ENCODE data around the gene TNFRSF19.

The TNFRSF19 gene

DNA sequence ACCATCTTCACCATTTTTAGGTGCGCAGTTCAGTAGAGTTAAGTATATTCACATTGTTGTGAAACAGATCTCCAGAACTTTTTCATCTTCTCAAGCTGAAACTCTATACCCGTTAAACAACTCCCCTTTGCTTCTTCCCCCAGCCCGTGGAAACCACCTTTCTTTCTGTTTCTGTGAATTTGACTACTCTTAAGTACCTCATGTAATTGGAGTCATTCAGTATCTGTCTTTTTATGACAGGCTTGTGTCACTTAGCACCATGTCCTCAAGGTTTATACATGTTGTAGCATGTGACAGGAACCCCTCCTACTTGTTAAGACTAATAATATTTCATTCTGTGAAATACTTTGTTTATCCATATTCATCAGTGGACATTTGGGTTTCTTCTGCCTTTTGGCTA lies 52.8 kb downstream of the TNFRSF19 start:
- POLR2A ChIA-PET = no interaction called here
- no peak for TF ChIP-seq ELF4 (IDR thresholded peaks at IDR 0.05)
- TF ChIP-seq SUZ12 (IDR thresholded peaks at IDR 0.05) = no peak
- no peak for TF ChIP-seq FOXM1 (IDR thresholded peaks at IDR 0.05; ENCODE audit: borderline replicate concordance)
- TF ChIP-seq ZNF384 (IDR thresholded peaks at IDR 0.05) = no peak
- no peak for TF ChIP-seq FOXK2 (IDR thresholded peaks at IDR 0.05)
- TF ChIP-seq FOXA1 (IDR thresholded peaks at IDR 0.05) = no peak
- no peak for TF ChIP-seq ARNT (IDR thresholded peaks at IDR 0.05)
- TF ChIP-seq NFRKB (IDR thresholded peaks at IDR 0.05) = no peak
- no peak for TF ChIP-seq L3MBTL2 (conservative IDR thresholded peaks at IDR 0.05)
- TF ChIP-seq SP1 (IDR thresholded peaks at IDR 0.05) = no peak
- no peak for TF ChIP-seq CTBP1 (IDR thresholded peaks at IDR 0.05; ENCODE audit: borderline replicate concordance)
- TF ChIP-seq TARDBP (IDR thresholded peaks at IDR 0.05) = no peak
- no peak for TF ChIP-seq BHLHE40 (IDR thresholded peaks at IDR 0.05; ENCODE audit: borderline replicate concordance)
- no peak for TF ChIP-seq HDGF (IDR thresholded peaks at IDR 0.05; ENCODE audit: borderline replicate concordance)
- TF ChIP-seq PKNOX1 (IDR thresholded peaks at IDR 0.05) = no peak
- CTCF ChIA-PET = no interaction called here
- DNase-seq (ENCODE audit: extremely low spot score) = no peak

- CTCF ChIA-PET = no interaction called here
Observed at GRCh38 chr13:23623394-23623793, 53.2 kb downstream of the TNFRSF19 start.

DNA sequence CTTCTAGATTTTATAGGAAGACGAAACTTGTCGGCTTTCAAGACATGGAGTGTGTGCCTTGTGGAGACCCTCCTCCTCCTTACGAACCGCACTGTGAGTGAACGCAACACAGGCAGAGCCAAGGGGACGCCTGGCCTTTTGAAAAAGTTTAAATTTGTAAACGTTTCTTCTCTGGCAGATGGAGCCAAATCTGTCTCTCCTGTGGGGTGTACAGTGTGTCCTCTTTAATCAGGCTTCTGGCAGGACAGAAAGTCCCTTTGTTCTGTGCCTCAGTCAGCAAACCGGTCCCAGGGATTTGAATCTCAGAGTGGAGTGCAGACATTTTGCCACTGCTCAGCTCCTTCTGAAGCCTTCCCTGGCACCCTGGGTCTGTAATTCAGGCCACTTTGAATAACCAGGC lies 56.5 kb downstream of the TNFRSF19 start:
- no peak for DNase-seq (ENCODE audit: extremely low spot score)
- CTCF ChIA-PET = no interaction called here
- no peak for TF ChIP-seq NFRKB (IDR thresholded peaks at IDR 0.05)
- no peak for TF ChIP-seq ARNT (IDR thresholded peaks at IDR 0.05)
- TF ChIP-seq SUZ12 (IDR thresholded peaks at IDR 0.05) = no peak
- no peak for TF ChIP-seq BHLHE40 (IDR thresholded peaks at IDR 0.05; ENCODE audit: borderline replicate concordance)
- no peak for TF ChIP-seq HDGF (IDR thresholded peaks at IDR 0.05; ENCODE audit: borderline replicate concordance)
- no peak for TF ChIP-seq ELF4 (IDR thresholded peaks at IDR 0.05)
- POLR2A ChIA-PET = no interaction called here

More at GRCh38 chr13:23623394-23623793, 53.2 kb downstream of the TNFRSF19 start:
- POLR2A ChIA-PET = no interaction called here
- no peak for DNase-seq (ENCODE audit: extremely low spot score)
- no peak for TF ChIP-seq HDGF (IDR thresholded peaks at IDR 0.05; ENCODE audit: borderline replicate concordance)
- no peak for TF ChIP-seq PKNOX1 (IDR thresholded peaks at IDR 0.05)
- no peak for TF ChIP-seq FOXK2 (IDR thresholded peaks at IDR 0.05)
- no peak for TF ChIP-seq SUZ12 (IDR thresholded peaks at IDR 0.05)
- no peak for TF ChIP-seq FOXA1 (IDR thresholded peaks at IDR 0.05)
- TF ChIP-seq L3MBTL2 (conservative IDR thresholded peaks at IDR 0.05) = no peak

DNA sequence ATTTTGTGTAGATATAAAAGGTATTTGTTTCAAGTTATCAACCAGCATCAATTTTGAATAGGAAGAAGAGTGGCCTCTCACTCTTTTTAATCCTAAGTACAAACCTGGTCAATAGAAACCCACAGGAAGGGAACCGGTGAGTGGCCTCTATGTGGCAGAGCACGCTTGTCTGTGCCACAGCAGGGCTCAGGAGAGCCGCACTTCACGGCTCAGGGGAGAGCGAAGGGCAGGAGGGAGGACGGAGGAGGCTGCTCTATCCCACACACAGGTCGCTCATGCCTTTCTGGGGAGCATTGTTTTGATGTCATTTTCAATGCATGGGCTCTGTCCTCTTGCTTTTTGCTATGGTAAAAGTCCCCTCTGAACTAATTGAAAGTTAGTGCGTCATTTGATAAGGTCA lies 57.2 kb downstream of the TNFRSF19 start:
- ChIA-PET POLR2A (no interaction called here), CTCF (no interaction called here)
- DNase-seq (ENCODE audit: extremely low spot score) = no peak
- TF ChIP-seq NFRKB (IDR thresholded peaks at IDR 0.05) = no peak
- no peak for TF ChIP-seq SP1 (IDR thresholded peaks at IDR 0.05)
- no peak for TF ChIP-seq PKNOX1 (IDR thresholded peaks at IDR 0.05)
- no peak for TF ChIP-seq ELF4 (IDR thresholded peaks at IDR 0.05)
- TF ChIP-seq ZNF384 (IDR thresholded peaks at IDR 0.05) = no peak
- TF ChIP-seq FOXK2 (IDR thresholded peaks at IDR 0.05) = no peak
- TF ChIP-seq FOXM1 (IDR thresholded peaks at IDR 0.05; ENCODE audit: borderline replicate concordance) = no peak
- TF ChIP-seq SUZ12 (IDR thresholded peaks at IDR 0.05) = no peak
- no peak for TF ChIP-seq ARNT (IDR thresholded peaks at IDR 0.05)

GRCh38 chr13:23628250-23628649 lies 58.0 kb downstream of the TNFRSF19 start:
- POLR2A ChIA-PET = no interaction called here
- CTCF ChIA-PET = interaction anchor here (1.5 kb wide), 1 partner anchor 19 kb away, joined by 6 read pairs; no protein-coding TSS in a partner anchor
- no peak for TF ChIP-seq ELF4 (IDR thresholded peaks at IDR 0.05)
- no peak for TF ChIP-seq LEF1 (IDR thresholded peaks at IDR 0.05; ENCODE audit: borderline replicate concordance)
- no peak for TF ChIP-seq HDGF (IDR thresholded peaks at IDR 0.05; ENCODE audit: borderline replicate concordance)
- TF ChIP-seq ARNT (IDR thresholded peaks at IDR 0.05) = no peak
- TF ChIP-seq SUZ12 (IDR thresholded peaks at IDR 0.05) = no peak
- TF ChIP-seq CTBP1 (IDR thresholded peaks at IDR 0.05; ENCODE audit: borderline replicate concordance) = no peak
- TF ChIP-seq ZNF384 (IDR thresholded peaks at IDR 0.05) = no peak
- TF ChIP-seq NFRKB (IDR thresholded peaks at IDR 0.05) = no peak
- no peak for TF ChIP-seq FOXA1 (IDR thresholded peaks at IDR 0.05)
- TF ChIP-seq L3MBTL2 (conservative IDR thresholded peaks at IDR 0.05) = no peak
- TF ChIP-seq BHLHE40 (IDR thresholded peaks at IDR 0.05; ENCODE audit: borderline replicate concordance) = no peak
- no peak for TF ChIP-seq FOXK2 (IDR thresholded peaks at IDR 0.05)
- TF ChIP-seq SP1 (IDR thresholded peaks at IDR 0.05) = no peak
- TF ChIP-seq PKNOX1 (IDR thresholded peaks at IDR 0.05) = no peak
- TF ChIP-seq TARDBP (IDR thresholded peaks at IDR 0.05) = no peak
- no peak for TF ChIP-seq FOXM1 (IDR thresholded peaks at IDR 0.05; ENCODE audit: borderline replicate concordance)
- no peak for DNase-seq (ENCODE audit: extremely low spot score)

DNA sequence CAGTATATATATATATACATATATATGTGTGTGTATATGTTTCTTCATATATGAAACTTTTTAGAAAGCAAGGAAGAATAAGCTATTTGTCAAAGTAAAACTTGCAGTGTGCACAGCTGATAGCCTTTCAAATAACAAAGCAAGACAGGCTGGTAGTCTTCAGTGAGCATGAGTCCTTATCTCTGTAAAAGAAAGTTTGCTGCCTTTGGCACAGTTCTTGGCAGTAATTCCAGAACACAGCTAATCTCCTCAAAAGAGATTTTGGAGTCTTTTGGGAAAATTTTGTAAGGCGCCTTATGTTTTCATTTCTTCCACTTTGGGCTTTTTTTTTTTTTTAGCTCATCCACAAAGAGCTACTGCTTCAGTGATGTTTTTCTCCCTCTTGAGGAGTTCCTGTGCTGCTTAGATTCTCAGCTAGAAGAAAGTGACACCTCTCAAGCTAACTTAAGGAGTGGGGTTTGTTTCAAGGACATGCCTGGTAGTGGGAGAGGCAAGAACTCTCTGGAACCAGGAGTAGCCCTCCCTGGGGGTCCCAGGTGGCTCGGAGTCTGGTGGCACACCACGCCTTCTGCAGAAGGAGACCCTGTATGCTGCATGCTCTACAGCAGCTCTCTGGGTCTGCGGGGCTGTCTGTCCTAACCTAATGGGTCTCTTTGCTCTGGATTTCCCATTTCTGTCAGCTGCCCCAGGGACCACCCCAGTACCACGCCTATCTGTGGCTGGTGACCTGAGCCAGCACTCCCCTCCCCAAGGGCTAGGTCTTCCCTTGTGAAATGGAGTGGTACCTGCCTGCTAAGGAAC lies 58.8 kb downstream of the TNFRSF19 start:
- TF ChIP-seq SUZ12 (IDR thresholded peaks at IDR 0.05) = no peak
- TF ChIP-seq FOXM1 (IDR thresholded peaks at IDR 0.05; ENCODE audit: borderline replicate concordance) = no peak
- TF ChIP-seq FOXK2 (IDR thresholded peaks at IDR 0.05) = no peak
- TF ChIP-seq ARNT (IDR thresholded peaks at IDR 0.05) = no peak
- no peak for TF ChIP-seq ELF4 (IDR thresholded peaks at IDR 0.05)
- TF ChIP-seq L3MBTL2 (conservative IDR thresholded peaks at IDR 0.05) = no peak
- TF ChIP-seq BHLHE40 (IDR thresholded peaks at IDR 0.05; ENCODE audit: borderline replicate concordance) = no peak
- TF ChIP-seq LEF1 (IDR thresholded peaks at IDR 0.05; ENCODE audit: borderline replicate concordance) = no peak
- TF ChIP-seq PKNOX1 (IDR thresholded peaks at IDR 0.05) = no peak
- no peak for TF ChIP-seq ZNF384 (IDR thresholded peaks at IDR 0.05)
- TF ChIP-seq CTBP1 (IDR thresholded peaks at IDR 0.05; ENCODE audit: borderline replicate concordance) = no peak
- TF ChIP-seq HDGF (IDR thresholded peaks at IDR 0.05; ENCODE audit: borderline replicate concordance) = no peak
- TF ChIP-seq SP1 (IDR thresholded peaks at IDR 0.05) = no peak
- TF ChIP-seq FOXA1 (IDR thresholded peaks at IDR 0.05) = no peak
- no peak for TF ChIP-seq NFRKB (IDR thresholded peaks at IDR 0.05)
- ChIA-PET CTCF (interaction anchor here (1.5 kb wide), 1 partner anchor 20 kb away, joined by 6 read pairs; no protein-coding TSS in a partner anchor), POLR2A (no interaction called here)
- no peak for DNase-seq (ENCODE audit: extremely low spot score)
